Measurements from ENCODE around the gene C12orf57.

C12orf57 gene

DNA sequence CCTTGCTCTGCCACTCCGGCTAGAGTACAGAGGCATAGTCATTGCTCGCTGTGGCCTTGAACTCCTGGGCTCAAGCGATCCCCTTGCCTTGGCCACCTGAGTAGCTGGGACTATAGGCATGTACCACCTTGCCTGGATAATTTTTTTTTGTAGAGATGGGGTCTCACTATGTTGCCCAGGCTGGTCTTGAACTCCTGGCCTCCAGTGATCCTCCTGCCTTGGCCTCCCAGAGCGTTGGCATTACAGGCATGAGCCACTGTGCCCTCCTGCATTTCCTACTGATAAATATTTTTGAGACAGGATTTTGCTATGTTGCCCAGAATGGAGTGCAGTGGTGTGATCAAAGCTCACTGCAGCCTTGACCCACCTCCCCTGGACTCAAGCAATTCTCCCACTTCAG is 36.3 kb downstream of the C12orf57 start:
- DNase-seq (ENCODE audit: low read depth, low spot score): no peak
- no peak for TF ChIP-seq CTCF (IDR thresholded peaks at IDR 0.05; ENCODE audit: low read depth, low read length)
- in situ Hi-C loops (cut with HindIII; ENCODE audit: low sequenced_read_pairs): no loop called here
- no peak overlapping the region for H3K4me3 ChIP-seq (ENCODE audit: low read depth, low read length)

- DNase-seq (ENCODE audit: low read depth, low spot score): no peak
- TF ChIP-seq CTCF (IDR thresholded peaks at IDR 0.05; ENCODE audit: low read depth, low read length): no peak
- no peak overlapping the region for H3K4me3 ChIP-seq (ENCODE audit: low read depth, low read length)
- in situ Hi-C loops (cut with HindIII; ENCODE audit: low sequenced_read_pairs): no loop called here
Measured at GRCh38 chr12:6980740-6981139, 36.9 kb downstream of the C12orf57 start.

GRCh38 chr12:6981152-6982052 is 37.6 kb downstream of the C12orf57 start:
- DNase-seq (ENCODE audit: low read depth, low spot score): no peak
- in situ Hi-C loops (cut with HindIII; ENCODE audit: low sequenced_read_pairs): no loop called here
- TF ChIP-seq CTCF (IDR thresholded peaks at IDR 0.05; ENCODE audit: low read depth, low read length): no peak
- H3K4me3 ChIP-seq (ENCODE audit: low read depth, low read length): no peak overlapping the region

DNA sequence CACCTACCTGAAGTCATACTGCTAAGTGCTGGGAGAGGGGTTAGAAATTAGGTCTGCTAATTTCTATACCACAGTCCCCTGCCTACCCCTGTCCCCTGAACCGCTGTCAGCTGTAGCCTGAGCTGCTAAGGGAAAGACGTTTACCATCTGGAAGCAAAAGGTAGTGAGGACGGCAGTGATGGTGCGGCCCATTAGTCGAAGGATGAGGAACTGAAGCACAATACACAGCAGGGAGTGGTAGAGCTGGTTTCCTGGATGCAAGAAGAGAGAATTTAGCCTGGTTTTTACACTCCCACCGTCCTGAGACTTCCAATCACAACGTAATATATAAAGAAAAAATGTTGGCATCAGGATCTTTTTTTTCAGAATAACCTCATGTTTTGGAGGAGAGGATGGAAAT is 38.7 kb downstream of the C12orf57 start:
- no peak overlapping the region for H3K4me3 ChIP-seq (ENCODE audit: low read depth, low read length)
- in situ Hi-C loops (cut with HindIII; ENCODE audit: low sequenced_read_pairs): no loop called here
- TF ChIP-seq CTCF (IDR thresholded peaks at IDR 0.05; ENCODE audit: low read depth, low read length): no peak
- no peak for DNase-seq (ENCODE audit: low read depth, low spot score)

DNA sequence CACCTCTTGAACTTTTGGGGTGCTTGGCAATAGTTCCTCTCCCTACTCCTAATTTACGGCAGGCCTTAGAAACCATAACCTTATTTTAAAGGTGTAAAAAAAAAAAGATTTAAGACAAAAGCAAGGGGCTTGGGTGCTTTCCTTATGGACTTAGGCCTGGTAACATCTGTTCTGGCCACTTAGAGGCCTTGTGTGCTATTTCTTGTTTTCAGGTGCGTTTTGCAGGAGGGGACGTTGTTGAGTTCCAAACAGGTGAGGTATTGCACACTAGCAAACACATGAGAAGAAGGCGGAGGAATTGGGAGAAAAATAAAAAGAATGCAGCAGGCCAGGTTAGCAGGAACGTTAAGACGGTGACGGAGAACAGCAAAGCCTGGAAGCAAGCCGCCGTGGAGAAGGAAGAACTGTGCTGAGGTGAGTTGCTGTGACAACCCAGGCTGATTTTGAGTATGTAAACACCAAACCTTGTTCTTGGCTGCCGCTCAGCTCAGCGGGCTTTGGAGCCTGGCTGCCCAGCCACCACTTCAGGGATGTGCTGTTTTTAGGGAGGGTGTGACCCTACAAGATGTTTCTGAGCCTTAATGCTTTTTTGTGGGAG is 44.2 kb downstream of the C12orf57 start:
- no peak overlapping the region for H3K4me3 ChIP-seq (ENCODE audit: low read depth, low read length)
- no peak for DNase-seq (ENCODE audit: low read depth, low spot score)
- TF ChIP-seq CTCF (IDR thresholded peaks at IDR 0.05; ENCODE audit: low read depth, low read length): no peak
- in situ Hi-C loops (cut with HindIII; ENCODE audit: low sequenced_read_pairs): no loop called here

All from astrocyte of the spinal cord (primary cell).